GM20000 (cell line): ENCODE measurements around the gene SNX7.

Source experiments
- DNase-seq: peaks from one replicate; pipeline ENCODE4 v3.0.0; 2012; ENCODE audit warnings: low spot score
- CTCF ChIP-seq: IDR thresholded peaks from 2 replicates; pipeline ENCODE4 v1.5.1; 2012; ENCODE audit warnings: mild to moderate bottlenecking, control low read depth; ENCODE audit errors: extremely low read depth, missing control alignments

SNX7 gene

DNA sequence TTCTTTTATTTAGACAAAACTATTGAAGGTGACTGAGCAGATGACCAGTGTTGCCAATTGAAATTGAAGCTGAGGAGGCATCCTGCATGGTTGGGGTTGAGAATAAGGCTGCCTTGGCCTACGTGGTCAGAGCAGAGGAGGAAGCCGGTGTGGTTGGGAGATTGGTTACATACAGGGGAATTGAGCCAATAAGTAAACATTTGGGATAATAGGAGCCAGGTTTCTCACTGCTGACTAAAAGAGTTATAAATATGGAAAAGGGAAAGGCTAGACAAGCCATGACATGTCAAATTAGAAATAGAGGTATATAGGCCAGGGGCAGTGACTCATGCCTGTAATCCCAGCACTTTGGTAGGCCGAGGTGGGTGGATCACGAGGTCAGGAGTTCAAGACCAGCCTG, 15.8 kb downstream of the SNX7 start:
- no peak for DNase-seq
- no peak for TF ChIP-seq CTCF

DNA sequence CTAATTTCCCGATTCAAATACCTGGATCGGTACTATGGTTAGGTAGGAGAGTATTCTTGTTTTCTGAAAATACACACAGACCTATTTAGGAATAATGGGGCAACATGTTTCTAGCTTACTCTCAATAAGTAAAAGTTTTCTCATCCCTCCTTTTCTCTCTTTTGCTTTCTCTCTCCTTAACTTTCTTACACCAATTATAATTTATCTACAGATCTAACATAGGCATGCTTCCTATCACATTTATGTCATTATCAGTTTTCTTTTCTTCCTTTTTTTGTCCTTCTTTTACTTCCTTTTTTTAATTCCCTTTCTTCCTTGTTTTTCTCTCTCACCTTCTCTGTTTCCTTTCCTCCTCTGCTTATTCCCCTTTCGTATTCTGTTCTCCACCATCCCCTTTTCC, 20.3 kb downstream of the SNX7 start:
- no peak for TF ChIP-seq CTCF
- no peak for DNase-seq

GRCh38 chr1:98688110-98688739, 26.7 kb downstream of the SNX7 start:
- no peak for TF ChIP-seq CTCF

DNA sequence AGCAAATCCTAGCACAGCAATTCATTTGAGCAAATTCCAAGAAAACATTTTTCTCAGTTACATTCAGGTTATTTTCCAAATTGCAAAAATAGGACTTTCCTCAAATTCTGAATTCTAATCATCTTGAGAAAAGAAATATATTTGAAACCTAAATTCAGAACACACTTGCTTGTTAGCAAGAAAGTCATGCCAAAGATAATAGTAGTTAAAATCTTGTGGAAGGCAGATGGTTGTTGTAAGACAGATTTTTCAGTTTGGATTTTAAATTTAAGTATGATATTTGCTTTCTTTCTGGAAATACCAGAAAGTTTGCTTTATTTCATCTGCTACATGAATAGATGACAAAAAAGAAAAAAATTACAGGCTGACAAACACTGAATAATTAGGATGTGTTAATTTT, 29.1 kb downstream of the SNX7 start:
- DNase-seq, result no peak
- TF ChIP-seq CTCF, result no peak

More at GRCh38 chr1:98688110-98688739, 26.7 kb downstream of the SNX7 start:
- DNase-seq, result no peak

DNA sequence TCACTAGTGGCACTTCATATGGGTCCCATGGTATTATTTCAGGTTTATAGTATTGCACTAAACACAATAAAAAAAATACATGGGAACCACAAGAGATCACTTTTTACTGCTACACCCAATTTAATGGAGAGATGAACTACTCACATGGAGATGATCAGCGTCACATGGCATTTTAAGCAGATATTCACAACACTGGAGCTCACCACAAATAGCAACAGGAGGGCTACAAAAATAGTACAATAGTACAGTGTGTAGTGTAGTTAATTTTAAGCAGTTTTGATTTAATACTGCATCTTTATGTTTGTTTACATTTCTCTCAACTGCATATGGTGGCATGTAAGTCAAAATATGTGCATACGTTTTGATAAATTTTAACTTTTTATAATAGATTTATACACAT, 31.0 kb downstream of the SNX7 start:
- DNase-seq, result no peak
- TF ChIP-seq CTCF, result no peak

- no peak for DNase-seq
- no peak for TF ChIP-seq CTCF
Observed at GRCh38 chr1:98693385-98693784, 31.9 kb downstream of the SNX7 start.

DNA sequence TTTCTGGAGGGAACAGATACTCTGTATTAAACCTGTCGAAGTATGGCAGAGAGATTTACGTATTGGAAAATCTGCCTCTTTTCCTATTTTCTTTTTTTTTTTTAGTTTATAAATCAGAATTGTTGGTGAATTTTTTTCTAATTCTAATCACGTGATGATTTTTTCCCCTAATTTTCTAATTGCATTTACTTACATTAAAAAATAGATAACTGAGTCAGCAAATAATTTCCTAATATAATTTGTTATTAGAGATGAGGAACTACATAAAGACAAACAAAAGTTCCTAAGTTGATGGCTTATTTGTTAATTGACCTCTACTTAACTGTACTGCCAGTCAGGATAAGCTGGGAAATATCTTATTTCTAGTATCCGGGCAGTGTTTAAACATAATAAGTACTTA, 34.6 kb downstream of the SNX7 start:
- DNase-seq, result no peak
- TF ChIP-seq CTCF, result no peak

- no peak for TF ChIP-seq CTCF
- DNase-seq, result no peak
Observed at GRCh38 chr1:98697781-98698180, 36.3 kb downstream of the SNX7 start.
